ENCODE results near the gene SAP30BP. TPM values are rescaled to one million over a fixed set of nuclear protein-coding genes. Genes with fewer than 3 reads are reported as not detected.
A peak's percentile ranks its signal among the peaks of the same experiment; 100 is the strongest.

Gene SAP30BP
- total RNA-seq, 4 donors from 2014 or later, result 68.2 to 87.2 (median 77.2) TPM

GRCh38 chr17:75625813-75626486 is 41.2 kb upstream of the SAP30BP start:
- TF ChIP-seq, protein P1, sequence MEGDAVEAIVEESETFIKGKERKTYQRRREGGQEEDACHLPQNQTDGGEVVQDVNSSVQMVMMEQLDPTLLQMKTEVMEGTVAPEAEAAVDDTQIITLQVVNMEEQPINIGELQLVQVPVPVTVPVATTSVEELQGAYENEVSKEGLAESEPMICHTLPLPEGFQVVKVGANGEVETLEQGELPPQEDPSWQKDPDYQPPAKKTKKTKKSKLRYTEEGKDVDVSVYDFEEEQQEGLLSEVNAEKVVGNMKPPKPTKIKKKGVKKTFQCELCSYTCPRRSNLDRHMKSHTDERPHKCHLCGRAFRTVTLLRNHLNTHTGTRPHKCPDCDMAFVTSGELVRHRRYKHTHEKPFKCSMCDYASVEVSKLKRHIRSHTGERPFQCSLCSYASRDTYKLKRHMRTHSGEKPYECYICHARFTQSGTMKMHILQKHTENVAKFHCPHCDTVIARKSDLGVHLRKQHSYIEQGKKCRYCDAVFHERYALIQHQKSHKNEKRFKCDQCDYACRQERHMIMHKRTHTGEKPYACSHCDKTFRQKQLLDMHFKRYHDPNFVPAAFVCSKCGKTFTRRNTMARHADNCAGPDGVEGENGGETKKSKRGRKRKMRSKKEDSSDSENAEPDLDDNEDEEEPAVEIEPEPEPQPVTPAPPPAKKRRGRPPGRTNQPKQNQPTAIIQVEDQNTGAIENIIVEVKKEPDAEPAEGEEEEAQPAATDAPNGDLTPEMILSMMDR (IDR thresholded peaks at IDR 0.05), result peak in 3 of 4 experiments; percentile 26 to 48 (median 46)
- TF ChIP-seq EP300 (IDR thresholded peaks at IDR 0.05), result no peak
- no peaks in the 10 kb centered on the region for H3K9me3 ChIP-seq
- H3K4me1 ChIP-seq, result no peaks in the 10 kb centered on the region
- no peak overlapping the region for H3K27ac ChIP-seq
- H3K4me3 ChIP-seq, result no peak overlapping the region
- WGBS, 2 donors (ENCODE audit: low coverage in 1 of 2), result 100% methylated on average over 2 of the region's 15 CpGs; no CpG with 5 or more reads in 1 of the 2 donors
- H3K36me3 ChIP-seq, result peaks cover 0 to 81% of the 10 kb centered on the region in 2 donors
- H3K27me3 ChIP-seq, result no peaks in the 10 kb centered on the region
- ATAC-seq, result no peak

- 67% methylated on average over 1 of the region's 11 CpGs; no CpG with 5 or more reads in 1 of the 2 donors for WGBS, 2 donors (ENCODE audit: low coverage in 1 of 2)
- Histone ChIP-seq H3K27me3 (no peaks in the 10 kb centered on the region), H3K4me1 (no peaks in the 10 kb centered on the region), H3K27ac (no peak overlapping the region), H3K36me3 (peaks cover 0 to 81% of the 10 kb centered on the region in 2 donors), H3K4me3 (no peak overlapping the region), H3K9me3 (no peaks in the 10 kb centered on the region)
- TF ChIP-seq EP300 (IDR thresholded peaks at IDR 0.05), result no peak
- TF ChIP-seq, protein P1 (IDR thresholded peaks at IDR 0.05), result no peak
- TF ChIP-seq POLR2AphosphoS5 (IDR thresholded peaks at IDR 0.05), result no peak
- no peak for TF ChIP-seq POLR2A (IDR thresholded peaks at IDR 0.05)
- ATAC-seq, result no peak
These were observed 40.6 kb upstream of the SAP30BP start for GRCh38 chr17:75626496-75627038.

DNA sequence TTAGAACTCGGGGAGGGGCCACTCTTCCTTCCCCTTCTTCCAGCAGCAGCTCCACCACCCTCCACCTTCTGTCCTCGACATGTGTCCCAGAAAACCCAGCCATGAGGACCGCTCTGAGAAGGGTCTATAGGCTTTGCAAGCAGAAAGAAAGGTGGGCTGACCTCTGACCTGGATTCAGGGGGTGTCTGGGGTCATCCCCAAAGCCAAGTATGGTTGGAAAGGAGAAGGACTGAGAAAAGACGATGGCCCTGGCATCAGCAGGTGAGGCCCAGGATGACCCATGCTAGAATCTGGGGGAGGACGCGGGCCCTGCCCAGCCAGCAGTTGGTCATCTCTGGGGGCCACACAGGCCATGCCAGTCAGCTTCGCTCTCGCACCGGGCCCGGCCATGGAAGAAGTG is 40.0 kb upstream of the SAP30BP start:
- H3K36me3 ChIP-seq, result peaks cover 0 to 76% of the 10 kb centered on the region in 2 donors
- TF ChIP-seq EP300 (IDR thresholded peaks at IDR 0.05), result no peak
- TF ChIP-seq, protein P1 (IDR thresholded peaks at IDR 0.05), result no peak
- TF ChIP-seq POLR2A (IDR thresholded peaks at IDR 0.05), result no peak
- TF ChIP-seq POLR2AphosphoS5 (IDR thresholded peaks at IDR 0.05), result no peak
- H3K27ac ChIP-seq, result no peak overlapping the region
- H3K4me1 ChIP-seq, result peaks cover 0 to 1% (median 0%) of the 10 kb centered on the region in 3 donors
- WGBS, 2 donors (ENCODE audit: low coverage in 1 of 2), result 73 to 100% methylated on average over 1 to 5 of the region's 10 CpGs
- H3K4me3 ChIP-seq, result no peak overlapping the region
- no peak for ATAC-seq
- no peaks in the 10 kb centered on the region for H3K9me3 ChIP-seq
- no peaks in the 10 kb centered on the region for H3K27me3 ChIP-seq

DNA sequence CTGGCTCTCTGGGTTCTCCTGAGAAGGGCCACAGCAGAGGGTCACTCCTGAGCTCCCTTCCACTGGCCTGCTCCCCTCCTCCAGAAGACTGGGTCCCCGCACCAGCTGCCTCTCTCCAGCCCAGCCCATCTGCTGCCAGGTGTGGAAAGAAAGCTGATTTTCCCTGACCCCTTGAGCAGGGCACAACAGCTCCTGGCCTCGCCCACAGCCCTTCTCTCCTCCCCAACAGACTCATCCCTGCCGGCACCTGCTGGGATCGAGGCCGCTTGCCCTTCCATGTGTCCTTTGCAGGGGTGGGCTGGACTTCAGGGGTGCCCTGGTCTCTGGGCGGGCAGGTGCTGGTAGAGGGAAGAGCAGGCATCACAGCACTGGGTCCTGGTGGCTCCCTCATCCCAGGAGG is 38.7 kb upstream of the SAP30BP start:
- WGBS, 2 donors (ENCODE audit: low coverage in 1 of 2), result no CpG with 5 or more reads among the region's 6 CpGs
- peaks cover 0 to 67% of the 10 kb centered on the region in 2 donors for H3K36me3 ChIP-seq

More for the DNA sequence above, 38.7 kb upstream of the SAP30BP start:
- no peaks in the 10 kb centered on the region for H3K27me3 ChIP-seq
- TF ChIP-seq EP300 (IDR thresholded peaks at IDR 0.05), result no peak
- TF ChIP-seq, protein P1 (IDR thresholded peaks at IDR 0.05), result no peak
- no peak for TF ChIP-seq POLR2A (IDR thresholded peaks at IDR 0.05)
- no peak for TF ChIP-seq POLR2AphosphoS5 (IDR thresholded peaks at IDR 0.05)
- peaks cover 0 to 15% (median 9%) of the 10 kb centered on the region in 3 donors for H3K4me1 ChIP-seq
- H3K9me3 ChIP-seq, result no peaks in the 10 kb centered on the region
- H3K4me3 ChIP-seq, result no peak overlapping the region
- no peak overlapping the region for H3K27ac ChIP-seq
- no peak for ATAC-seq

All from gastroesophageal sphincter (tissue), 4 donors.